ENCODE measurements around the gene ABHD17A. TPM values are rescaled to one million over a fixed set of nuclear protein-coding genes. Genes with fewer than 3 reads are reported as not detected.

The ABHD17A gene
- total RNA-seq, 1 experiment from 2014 or later, result 47.5 TPM

DNA sequence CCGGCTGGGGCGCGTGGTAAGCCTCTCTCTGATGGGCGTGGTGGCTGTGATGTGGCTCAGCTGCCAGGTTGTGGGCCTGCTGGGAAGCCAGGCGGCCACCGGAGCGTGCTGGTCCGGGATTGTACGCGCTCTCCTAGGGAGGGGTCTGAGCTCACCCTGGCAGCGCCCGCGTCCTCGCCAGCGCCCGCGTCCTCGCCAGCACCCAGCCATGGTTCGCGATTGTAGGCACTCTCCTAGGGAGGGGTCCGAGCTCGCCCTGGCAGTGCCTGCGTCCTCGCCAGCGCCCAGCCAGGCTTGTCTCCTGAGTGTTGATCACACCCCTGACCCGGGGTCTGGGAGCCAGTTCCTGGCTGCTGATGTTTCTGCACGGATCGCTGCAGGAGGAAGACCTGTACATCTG is 33.7 kb upstream of the ABHD17A start:
- Histone ChIP-seq H3K79me2 (ENCODE audit: insufficient read depth, low read length) (no peaks in the 10 kb centered on the region), H2BK5ac (ENCODE audit: insufficient read length, low read length) (no peak overlapping the region), H3K4me2 (ENCODE audit: insufficient read depth, insufficient read length, low read length) (no peak overlapping the region), H3K4ac (ENCODE audit: low read depth, low read length) (no peak overlapping the region), H2BK15ac (ENCODE audit: low read depth, low read length) (no peak overlapping the region), H4K91ac (ENCODE audit: insufficient read length, low read depth, low read length) (no peak overlapping the region), H3K14ac (ENCODE audit: insufficient read depth, low read length) (no peak overlapping the region), H3K27me3 (ENCODE audit: insufficient read depth, low read length) (no peaks in the 10 kb centered on the region), H3K79me1 (ENCODE audit: insufficient read depth, low read depth, low read length, poor library complexity, severe bottlenecking) (no peaks in the 10 kb centered on the region), H3K27ac (ENCODE audit: insufficient read length, low read depth, low read length) (no peak overlapping the region), H4K8ac (replicated peaks; ENCODE audit: insufficient read length, low read depth, low read length) (no peak overlapping the region), H2BK120ac (ENCODE audit: low read depth, low read length, poor library complexity, severe bottlenecking) (no peak overlapping the region), H4K5ac (ENCODE audit: insufficient read length, low read depth, low read length) (no peak overlapping the region), H3K4me1 (ENCODE audit: insufficient read depth, low read length) (no peaks in the 10 kb centered on the region), H3K9me3 (ENCODE audit: control insufficient read depth, low read depth, low read length) (no peaks in the 10 kb centered on the region), H3K23ac (ENCODE audit: insufficient read length, low read depth, low read length) (no peak overlapping the region), H4K20me1 (ENCODE audit: control insufficient read depth, insufficient read depth, insufficient read length) (no peaks in the 10 kb centered on the region), H3T11ph (ENCODE audit: low read length) (no peak overlapping the region), H3K18ac (ENCODE audit: insufficient read length, low read depth, low read length) (no peak overlapping the region), H2BK12ac (ENCODE audit: insufficient read length, low read depth, low read length) (no peak overlapping the region), H3K9ac (ENCODE audit: extremely low read depth, insufficient read length, low read length) (no peak overlapping the region), H3K56ac (ENCODE audit: insufficient read length, low read depth, low read length) (no peak overlapping the region), H3K23me2 (ENCODE audit: insufficient read length, low read depth, low read length, poor library complexity, severe bottlenecking) (no peaks in the 10 kb centered on the region), H2AK5ac (ENCODE audit: insufficient read length, low read length) (no peak overlapping the region), H2BK20ac (ENCODE audit: low read depth, low read length, poor library complexity, severe bottlenecking) (no peak overlapping the region), H2AFZ (ENCODE audit: low read length) (no peak overlapping the region)
- no CpG with 5 or more reads among the region's 28 CpGs for WGBS (ENCODE audit: extremely low coverage, insufficient read length, low lambda C conversion rate)
- H3K4me3 Mint-ChIP-seq, result no peak overlapping the region
- H3K4me1 Mint-ChIP-seq, result no peaks in the 10 kb centered on the region
- DNase-seq, result no peak
- no peaks in the 10 kb centered on the region for H3K27me3 Mint-ChIP-seq (ENCODE audit: low read depth)
- peaks cover 5 to 72% (median 50%) of the 10 kb centered on the region in 3 experiments; a peak in 6 of 7 replicates for H3K36me3 Mint-ChIP-seq (ENCODE audit: insufficient read depth in 1 of 3, low read depth in 3 of 3)
- no peaks in the 10 kb centered on the region for H3K9me3 Mint-ChIP-seq
- no peak overlapping the region; a peak in 1 of 7 replicates for H3K27ac Mint-ChIP-seq
- TF ChIP-seq, protein P1, sequence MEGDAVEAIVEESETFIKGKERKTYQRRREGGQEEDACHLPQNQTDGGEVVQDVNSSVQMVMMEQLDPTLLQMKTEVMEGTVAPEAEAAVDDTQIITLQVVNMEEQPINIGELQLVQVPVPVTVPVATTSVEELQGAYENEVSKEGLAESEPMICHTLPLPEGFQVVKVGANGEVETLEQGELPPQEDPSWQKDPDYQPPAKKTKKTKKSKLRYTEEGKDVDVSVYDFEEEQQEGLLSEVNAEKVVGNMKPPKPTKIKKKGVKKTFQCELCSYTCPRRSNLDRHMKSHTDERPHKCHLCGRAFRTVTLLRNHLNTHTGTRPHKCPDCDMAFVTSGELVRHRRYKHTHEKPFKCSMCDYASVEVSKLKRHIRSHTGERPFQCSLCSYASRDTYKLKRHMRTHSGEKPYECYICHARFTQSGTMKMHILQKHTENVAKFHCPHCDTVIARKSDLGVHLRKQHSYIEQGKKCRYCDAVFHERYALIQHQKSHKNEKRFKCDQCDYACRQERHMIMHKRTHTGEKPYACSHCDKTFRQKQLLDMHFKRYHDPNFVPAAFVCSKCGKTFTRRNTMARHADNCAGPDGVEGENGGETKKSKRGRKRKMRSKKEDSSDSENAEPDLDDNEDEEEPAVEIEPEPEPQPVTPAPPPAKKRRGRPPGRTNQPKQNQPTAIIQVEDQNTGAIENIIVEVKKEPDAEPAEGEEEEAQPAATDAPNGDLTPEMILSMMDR (conservative IDR thresholded peaks at IDR 0.05), result no peak
